Cardiac fibroblast (primary cell): Measurements from ENCODE around the gene CADM2.

Source experiments
- DNase-seq, 2 donors: peaks; one replicate each; pipeline versions ENCODE4 v3.0.0 to v3.0.0-alpha.2; 2010; ENCODE audit warnings: low read depth in 2 of 2
- H3K4me3 ChIP-seq, 2 donors: replicated peaks in 1 of 2; 1 replicate in 1 of 2; 2 replicates in 1 of 2; pipeline ENCODE4 v1.5.1; 2011; ENCODE audit warnings: low read depth in 2 of 2, low read length in 2 of 2, mild to moderate bottlenecking in 2 of 2, moderate library complexity in 1 of 2
- CTCF ChIP-seq: IDR thresholded peaks from one replicate; pipeline ENCODE4 v1.5.1; 2011; ENCODE audit warnings: low read depth, mild to moderate bottlenecking, low read length, inconsistent platforms

The CADM2 gene

GRCh38 chr3:85853805-85854204 is 895.0 kb downstream of the CADM2 start:
- no peak for DNase-seq
- no peak for TF ChIP-seq CTCF
- H3K4me3 ChIP-seq: no peak overlapping the region

- TF ChIP-seq CTCF: no peak
- DNase-seq: no peak
- no peak overlapping the region for H3K4me3 ChIP-seq
These were observed 904.2 kb downstream of the CADM2 start for GRCh38 chr3:85862893-85863455.

DNA sequence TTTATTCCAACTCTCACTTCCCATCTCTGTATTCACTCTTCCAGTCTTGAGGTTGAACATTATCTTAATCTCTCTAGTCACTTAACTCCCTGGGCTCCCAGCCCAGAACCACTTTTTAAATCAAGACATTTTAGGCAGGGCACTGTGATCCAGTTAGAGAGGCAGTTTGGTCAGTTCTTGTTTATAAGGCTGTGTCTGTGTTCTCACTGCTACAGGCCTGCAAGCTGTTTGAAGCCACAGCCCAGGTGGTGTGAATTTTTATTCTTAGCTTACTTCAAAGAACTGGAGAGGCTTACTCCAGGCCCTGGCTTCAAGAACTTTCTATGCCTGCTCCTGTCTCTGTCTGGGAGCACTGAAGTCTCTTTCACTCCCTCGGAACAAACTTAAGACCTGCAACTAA is 906.1 kb downstream of the CADM2 start:
- no peak for DNase-seq
- H3K4me3 ChIP-seq: no peak overlapping the region
- TF ChIP-seq CTCF: no peak

GRCh38 chr3:85867072-85867471 is 908.3 kb downstream of the CADM2 start:
- no peak overlapping the region for H3K4me3 ChIP-seq
- DNase-seq: no peak
- TF ChIP-seq CTCF: no peak

GRCh38 chr3:85875589-85875988 is 916.8 kb downstream of the CADM2 start:
- no peak for TF ChIP-seq CTCF
- no peak for DNase-seq
- no peak overlapping the region for H3K4me3 ChIP-seq

DNA sequence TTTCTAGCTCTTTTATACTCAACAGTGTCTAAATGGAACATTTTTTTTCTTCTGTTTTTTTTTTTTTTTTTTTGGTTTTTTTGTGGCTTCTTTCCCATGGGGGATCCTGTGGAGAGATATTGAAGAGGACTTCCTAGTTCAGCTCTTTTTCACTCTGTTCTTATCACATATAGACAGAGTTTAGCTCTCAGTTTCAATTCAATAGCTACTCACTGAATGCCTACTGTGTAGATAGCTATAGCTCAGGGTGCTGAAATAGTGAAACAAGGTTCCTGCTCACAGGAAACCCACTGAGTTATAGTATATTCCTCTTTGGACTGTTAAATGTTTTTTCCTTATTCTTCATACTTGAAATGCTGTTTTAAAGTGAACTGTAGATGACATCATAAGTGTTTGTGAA is 918.8 kb downstream of the CADM2 start:
- DNase-seq: no peak
- H3K4me3 ChIP-seq: no peak overlapping the region
- TF ChIP-seq CTCF: no peak

GRCh38 chr3:85881833-85882393 is 923.1 kb downstream of the CADM2 start:
- no peak for DNase-seq
- H3K4me3 ChIP-seq: no peak overlapping the region
- TF ChIP-seq CTCF: no peak
